Measurements from ENCODE around the gene EYA2.
"Not testable (repeated sequence)": the region's sequence is repeated elsewhere in the genome, so short reads cannot be mapped to it uniquely, and the experiment has no call there.

EYA2 gene

DNA sequence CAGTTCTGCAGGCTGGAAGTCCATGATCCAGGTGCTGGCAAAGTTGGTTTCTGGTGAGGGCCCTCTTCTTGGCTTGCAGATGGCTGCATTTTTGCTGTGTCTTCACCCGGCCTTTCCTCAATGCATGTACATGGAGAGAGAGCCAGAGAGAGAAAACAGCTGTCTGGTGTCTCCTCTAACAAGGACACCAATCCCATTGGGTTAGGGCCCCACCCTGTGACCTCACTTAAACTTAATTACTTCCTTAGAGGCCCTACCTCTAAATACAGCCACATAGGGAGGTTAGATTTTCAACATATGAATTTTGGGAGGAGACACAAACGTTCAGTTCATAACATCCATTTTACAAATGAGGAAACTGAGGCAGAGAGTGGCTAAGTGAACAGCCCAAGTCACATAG, 259.4 kb downstream of the EYA2 start:
- no peak for DNase-seq

DNA sequence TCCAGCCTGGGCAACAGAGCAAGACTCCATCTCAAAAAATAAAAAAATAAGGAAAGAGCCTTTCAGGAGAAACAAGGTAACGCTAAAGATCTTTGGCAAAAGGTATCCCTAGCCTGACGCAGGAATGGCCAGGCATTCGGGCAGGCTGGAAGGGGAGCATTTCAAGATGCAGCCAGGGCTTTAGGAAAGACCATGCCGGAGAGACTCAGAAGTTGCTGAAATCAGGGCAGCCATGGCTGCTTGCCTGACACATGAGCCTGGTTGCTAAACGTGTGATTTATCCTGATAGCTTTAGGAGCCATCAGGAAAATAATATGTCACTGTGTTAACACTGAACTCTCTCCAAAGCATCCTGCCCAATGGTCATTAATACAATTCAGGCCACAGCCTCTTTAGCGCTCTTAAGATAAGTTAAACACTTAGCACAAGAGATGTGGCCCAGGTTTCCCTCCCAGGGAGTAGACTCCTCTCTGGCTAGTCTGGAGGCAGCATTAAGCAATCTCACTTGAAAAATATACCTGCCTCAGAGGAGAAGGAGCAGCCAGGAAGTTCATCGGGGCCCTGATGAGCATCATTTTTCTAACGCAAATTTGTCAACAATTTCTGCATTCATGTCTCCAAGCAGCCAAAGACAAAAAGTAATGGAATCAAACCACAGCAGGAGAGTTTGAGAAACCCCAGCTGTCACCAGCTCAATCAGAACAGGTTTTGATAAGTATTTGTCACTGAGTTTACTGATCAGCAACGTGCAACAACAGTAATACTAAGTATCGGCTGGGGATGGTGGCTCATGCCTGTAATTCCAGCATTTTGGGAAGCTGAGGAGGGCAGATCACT, 261.9 kb downstream of the EYA2 start:
- no peak for DNase-seq

DNA sequence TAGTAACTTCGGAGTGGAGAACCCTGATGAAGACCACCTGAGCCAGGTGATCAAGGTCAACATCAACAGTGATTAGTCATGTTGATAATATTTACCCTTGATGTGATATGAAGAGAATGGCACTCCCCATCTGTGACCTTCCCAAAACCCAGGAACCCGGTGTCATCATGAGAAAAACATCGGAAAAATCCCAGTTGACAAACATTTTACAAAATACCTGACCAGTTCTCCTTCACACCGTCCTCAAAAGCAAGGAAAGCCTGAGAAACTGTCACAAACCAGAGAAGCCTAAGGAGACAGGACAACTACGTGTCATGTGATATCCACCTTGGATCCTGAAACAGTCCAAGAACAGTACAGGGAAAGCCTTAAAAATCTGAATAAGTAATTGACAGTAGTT, 264.5 kb downstream of the EYA2 start:
- no peak for DNase-seq

DNA sequence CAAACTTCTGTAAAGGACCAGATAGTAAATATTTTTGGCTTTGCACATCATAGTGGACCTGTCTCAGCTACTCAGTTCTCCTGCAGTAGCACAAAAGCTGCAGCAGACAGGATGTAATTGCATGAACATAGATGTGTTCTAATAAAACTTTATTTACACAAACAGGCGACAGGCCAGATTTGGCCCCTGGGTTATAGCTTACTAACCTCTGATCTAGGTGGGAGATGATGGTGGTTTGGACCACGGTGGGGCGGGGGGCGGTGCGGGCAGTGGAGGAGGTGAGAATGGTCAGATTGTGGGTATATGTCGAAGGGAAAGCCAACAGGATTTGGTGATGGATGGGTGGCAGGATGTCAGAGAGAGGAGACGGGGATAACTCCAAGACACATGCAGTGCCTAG, 265.6 kb downstream of the EYA2 start:
- no peak for DNase-seq

DNA sequence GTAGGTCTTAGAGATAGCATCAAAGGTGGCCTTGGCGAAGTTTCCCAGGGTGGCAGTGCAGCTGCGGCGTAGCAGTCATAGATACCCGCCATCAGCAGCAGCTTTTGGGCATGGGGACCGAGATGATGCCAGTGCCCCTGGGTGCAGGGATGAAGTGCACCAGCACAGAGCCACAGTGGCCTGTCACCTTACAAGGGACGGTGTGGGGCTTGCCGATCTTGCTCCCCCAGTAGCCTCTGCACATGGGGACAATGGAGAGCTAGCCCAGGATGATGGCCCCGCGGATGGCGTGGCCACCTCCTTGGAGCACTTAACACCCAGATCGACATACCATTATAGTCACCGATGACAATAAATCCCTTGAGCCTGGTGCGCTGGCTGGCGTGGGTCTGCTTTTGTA, 266.3 kb downstream of the EYA2 start:
- DNase-seq = no peak

DNA sequence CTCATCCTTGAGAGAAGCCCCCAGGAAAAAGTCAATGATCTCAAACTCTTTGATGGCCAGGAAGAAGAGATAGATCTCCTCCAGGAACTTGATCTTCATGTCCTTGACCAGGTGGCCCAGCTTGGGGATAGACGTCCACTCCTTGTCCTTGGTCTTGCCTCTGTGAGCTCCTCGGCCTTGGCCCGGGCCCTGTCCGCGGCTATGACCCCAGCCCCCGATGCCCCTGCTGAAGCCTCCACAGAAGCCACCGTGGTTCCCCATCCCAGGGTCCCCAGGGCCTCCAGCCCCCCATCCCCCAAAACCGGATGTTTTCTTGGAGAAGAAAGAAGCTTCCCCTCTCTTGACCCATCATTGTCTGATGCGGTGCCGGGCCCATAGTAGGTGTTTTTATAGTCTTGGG, 266.8 kb downstream of the EYA2 start:
- DNase-seq = no peak

DNA sequence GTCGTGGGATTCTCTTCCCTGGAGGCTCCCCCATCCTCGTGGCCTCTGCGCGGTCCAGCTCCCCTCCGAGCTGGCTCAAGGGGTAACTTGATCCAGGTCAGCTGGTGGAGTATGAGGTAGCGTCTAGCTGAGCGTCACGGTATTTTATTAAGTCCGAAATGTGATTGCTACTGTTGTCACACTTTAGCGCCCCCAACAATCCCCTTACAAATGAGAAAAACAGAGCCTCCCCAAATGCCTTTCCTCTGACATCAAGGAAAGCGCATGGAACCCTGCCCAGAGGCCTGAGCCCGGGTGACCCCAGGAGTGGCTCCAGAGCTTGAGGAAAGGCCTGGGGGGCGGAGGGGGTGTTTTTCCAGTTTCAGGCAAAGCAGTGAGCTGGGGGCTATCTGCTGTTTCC, 269.5 kb downstream of the EYA2 start:
- DNase-seq = no peak

DNA sequence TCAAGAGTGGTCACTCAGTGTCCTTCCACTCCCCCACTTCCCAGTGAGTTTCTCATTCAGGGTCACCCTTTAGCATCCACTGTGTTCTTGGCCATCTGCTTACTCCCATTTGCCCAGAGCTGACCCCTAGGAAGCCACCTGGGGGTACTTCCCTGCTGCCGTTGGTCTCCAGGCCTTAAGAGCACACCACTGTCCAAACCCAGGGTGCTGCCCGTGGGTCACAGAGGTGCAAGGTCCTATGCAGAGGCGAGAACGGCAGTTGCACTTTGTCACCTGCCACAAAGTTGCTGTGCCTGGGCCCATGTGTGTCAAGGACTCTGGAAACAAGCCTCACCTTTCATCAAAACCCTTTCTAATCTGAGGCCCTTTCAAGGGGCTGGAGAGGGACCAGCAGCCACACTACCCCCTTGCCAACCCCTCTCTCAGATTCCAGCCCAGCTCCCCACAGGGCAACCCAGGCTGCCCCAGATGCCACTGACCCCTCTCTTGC, 270.8 kb downstream of the EYA2 start:
- DNase-seq = no peak

DNA sequence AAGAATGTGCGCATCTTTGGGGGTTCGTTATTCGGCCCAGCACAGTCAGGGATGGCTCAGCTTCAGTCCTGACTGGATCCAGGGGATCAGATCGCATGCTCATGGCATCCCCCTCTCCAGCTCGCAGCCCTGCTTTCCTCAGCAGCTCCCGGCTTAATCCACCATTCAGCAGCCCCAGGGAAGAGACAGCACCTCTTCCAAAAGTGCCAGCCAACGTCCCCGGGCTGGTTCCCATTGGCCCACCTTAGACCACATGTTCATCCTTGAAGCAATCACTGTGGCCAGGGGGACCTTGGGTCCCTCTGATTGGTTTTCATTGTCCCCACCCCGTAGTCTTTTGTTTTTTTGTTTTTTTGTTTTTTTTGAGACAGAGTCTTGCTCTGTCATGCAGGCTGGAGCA, 273.2 kb downstream of the EYA2 start:
- DNase-seq = no peak

DNA sequence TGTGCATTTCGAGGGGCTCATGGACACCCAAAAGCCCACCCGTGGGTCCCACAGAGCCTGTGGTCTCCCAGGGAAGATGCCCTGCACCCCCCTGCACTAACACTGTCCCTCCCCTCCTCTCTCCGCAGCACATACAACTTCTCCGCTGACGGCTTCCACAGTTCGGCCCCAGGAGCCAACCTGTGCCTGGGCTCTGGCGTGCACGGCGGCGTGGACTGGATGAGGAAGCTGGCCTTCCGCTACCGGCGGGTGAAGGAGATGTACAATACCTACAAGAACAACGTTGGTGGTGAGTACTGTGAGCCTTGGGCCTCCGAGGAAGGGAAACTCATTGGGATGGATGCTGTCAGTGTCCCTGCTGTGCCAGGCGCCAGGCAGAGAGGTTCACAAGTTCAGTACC, 277.9 kb downstream of the EYA2 start:
- no peak for DNase-seq

DNA sequence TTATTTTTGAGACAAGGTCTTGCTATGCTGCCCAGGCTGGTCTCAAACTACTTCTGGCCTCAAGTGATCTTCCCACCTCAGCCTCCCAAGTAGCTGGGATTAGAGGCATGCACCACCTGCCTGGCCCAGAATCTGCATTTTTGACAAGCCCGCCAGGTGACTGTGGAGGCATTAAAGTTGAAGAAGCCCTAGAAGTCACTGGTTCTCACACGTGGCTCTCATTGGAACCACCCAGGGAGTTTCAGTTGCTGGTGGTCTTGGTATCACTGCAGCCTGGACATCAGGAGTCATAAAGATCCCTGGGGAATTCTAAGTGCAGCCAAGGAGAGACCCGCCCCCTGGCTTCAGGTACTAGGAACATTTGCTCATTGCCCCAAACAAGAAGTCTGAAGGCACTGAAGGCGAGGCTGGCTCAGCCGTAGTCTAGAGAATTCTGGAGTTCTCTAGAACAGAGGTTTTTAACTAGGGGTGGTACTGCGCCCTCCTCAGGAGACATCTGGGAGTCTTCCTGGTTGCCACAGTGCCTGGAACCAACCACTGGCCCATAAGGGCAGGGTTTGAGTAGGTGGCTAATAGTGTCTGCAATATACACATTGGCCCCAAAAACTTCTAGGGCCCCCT, 279.1 kb downstream of the EYA2 start:
- DNase-seq = no peak

DNA sequence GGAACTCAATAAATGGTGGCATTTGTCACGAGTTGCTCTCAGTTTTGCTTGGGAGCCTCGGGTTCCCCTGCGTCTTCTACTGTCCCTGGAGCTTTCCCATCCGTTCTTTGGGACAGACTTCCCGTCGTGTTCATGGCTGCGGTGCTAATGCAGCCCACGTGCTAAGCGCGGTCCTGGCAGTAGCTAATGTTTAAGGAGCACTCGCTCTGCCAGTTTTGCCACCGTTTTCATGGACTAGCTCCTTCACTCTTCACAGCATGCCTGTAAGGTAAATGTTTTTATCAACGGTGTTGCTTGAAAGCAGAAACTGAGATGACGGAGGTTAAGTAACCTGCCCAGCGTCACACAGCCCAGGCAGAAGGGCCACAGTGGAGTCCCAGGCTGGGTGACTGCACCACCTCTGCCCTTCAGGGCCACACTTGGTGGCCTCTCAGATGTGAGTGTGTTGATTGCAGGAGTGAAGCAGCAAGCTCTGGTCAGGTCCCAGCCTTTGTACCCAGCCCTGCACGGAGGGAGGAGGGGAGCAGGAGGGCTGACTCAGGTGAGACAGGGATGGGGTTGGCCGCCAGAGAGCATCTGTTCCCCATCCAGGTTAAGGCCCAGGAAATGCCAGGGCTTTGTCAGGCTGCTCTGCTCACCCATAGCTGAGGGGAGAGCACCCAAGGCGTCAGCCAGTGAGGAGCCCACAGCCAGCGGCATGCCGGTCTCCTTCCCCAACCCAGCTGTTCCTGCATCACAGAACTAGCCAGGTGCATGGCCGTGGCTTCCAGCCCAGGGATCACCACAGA, 280.0 kb downstream of the EYA2 start:
- no peak for DNase-seq

DNA sequence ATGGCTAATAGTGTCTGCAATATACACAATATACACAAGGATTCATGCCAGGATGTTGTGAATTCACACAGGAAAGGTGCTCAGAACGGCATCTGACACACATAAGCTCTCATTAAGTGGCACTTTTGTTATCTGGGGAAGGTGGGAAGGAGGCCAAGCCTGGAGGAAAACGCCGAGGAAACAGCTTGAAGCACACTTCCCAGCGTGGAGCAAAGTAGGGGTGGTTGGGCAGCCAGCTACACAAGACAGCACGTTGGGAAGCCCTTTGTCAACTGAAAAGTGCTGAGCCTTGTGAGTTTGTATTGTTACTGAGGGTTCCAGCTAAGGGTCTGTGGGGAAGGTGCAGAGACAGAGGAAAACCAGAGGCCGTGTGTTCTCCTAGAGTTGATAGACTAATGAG, 280.9 kb downstream of the EYA2 start:
- DNase-seq = peak; percentile 54

DNA sequence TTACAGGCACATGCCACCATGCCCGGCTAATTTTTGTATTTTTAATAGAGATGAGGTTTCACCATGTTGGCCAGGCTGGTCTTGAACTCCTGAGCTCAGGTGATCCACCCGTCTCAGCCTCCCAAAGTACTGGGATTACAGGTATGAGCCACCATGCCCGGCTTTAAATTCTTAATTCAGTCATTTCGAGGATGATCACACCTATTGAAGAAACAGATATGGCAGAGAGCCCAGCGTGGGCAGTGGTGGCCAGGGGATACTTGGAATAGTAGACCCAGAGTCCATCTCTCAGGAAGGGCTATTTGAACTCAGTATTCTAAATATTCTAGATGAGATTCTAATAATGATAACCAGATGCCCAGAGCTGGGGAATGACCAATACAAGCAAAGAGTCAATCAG, 281.6 kb downstream of the EYA2 start:
- not testable (repeated sequence) for DNase-seq

DNA sequence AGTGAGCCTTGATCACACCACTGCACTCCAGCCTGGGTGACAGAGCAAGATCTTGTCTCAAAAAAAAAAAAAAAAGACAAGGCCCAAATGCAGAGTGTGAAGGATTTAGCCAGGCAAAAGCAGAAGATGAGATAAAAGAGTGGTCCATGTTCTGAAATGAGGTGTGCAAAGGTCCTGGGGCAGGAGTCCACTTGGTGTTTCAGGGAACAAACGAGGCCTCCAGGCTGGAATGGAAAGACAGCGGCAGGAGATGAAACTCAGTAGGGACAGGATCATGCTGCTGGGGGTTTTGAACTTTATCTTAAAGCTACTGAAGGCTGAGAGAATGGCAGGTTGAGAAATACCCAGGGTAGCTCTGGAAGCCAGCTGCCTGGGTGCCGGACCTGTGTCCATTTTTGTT, 283.6 kb downstream of the EYA2 start:
- DNase-seq = no peak

DNA sequence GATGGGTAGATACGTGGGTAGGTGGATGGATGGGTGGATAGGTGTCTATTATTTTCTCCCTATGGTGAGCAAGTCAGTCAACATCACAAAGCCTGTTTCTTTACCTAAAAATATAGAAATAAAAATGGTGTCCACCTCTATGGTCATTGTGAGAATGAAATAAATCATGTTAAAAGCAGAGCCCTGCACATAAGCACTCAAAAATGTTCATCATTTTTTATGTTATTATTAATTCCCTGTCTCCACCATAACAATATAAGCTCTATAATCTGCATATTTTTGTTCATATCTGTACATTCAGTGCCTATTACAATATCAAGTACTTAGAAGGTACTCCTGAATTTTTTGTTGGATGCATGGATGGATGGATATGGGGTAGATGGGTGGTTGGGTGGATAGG, 284.2 kb downstream of the EYA2 start:
- no peak for DNase-seq

DNA sequence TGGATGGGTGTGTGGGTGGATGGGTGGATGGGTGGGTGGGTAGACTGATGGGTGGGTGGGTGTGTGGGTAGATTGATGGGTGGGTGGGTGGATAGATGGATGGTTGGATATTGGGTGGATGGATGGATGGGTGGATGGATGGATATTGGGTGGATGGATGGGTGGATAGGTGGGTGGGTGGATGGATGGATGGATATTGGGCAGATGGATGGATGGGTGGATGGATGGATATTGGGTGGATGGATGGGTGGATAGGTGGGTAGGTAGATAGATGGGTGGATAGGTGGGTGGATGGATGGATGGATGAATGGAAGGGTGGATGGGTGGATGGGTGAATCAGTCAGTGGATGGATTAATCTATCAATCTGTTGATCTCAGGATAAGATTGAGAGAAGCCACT, 284.6 kb downstream of the EYA2 start:
- no peak for DNase-seq

DNA sequence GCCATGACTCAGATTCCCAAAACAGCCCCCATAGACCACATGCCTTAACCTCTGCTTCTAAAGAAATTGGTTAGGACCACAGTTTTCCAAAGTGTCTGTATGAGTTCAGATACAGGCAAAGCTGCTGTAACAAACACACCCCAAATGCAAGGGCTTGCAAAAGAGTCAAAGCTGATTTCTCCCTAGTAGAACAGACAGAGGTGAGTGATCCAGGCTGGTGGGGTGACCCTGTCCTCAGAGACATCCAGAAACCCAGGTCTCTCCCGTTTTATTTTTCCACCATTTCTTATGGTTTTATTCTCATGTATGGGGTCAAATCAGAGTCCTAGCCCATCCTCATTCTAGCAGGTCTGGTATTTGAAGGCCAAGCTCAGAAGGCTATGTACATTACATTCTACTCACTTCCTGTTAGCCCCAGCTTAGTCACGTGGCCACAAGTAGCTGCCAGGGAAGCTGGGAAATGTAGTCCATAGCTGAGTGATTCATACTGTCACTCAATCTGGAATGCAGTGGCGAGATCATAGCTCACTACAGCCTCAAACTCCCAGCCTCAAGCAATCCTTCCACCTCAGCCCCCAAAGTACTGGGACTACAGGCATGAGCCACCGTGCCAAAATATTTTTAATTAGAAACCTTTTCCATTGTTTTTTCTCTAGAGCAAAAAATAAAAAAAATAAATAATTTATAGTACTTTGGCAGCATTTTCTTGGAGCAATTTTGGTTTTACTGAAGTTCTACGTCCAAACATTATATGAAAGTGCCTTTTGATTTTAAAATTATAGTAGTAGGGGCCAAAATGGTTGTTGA, 286.6 kb downstream of the EYA2 start:
- DNase-seq = no peak

DNA sequence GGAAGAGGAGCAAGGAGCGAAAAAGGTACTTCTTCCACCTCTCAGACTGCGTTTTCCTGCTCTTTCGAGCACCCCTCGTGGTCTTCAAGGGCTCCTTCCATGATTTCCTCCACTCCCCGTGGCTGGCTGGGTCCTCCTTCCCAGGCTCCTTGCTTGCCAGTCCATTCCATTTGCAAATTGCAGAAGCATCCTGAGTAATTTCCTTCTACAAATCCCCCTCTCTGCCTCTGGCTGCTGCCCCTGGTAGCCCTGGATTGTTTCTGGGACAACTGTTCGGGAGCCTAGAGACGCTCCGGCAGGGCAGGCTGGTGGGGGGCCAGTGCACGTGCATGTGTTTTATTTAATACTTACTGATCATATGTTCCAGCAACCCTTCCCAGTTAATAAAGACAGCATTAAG, 288.7 kb downstream of the EYA2 start:
- DNase-seq = no peak

DNA sequence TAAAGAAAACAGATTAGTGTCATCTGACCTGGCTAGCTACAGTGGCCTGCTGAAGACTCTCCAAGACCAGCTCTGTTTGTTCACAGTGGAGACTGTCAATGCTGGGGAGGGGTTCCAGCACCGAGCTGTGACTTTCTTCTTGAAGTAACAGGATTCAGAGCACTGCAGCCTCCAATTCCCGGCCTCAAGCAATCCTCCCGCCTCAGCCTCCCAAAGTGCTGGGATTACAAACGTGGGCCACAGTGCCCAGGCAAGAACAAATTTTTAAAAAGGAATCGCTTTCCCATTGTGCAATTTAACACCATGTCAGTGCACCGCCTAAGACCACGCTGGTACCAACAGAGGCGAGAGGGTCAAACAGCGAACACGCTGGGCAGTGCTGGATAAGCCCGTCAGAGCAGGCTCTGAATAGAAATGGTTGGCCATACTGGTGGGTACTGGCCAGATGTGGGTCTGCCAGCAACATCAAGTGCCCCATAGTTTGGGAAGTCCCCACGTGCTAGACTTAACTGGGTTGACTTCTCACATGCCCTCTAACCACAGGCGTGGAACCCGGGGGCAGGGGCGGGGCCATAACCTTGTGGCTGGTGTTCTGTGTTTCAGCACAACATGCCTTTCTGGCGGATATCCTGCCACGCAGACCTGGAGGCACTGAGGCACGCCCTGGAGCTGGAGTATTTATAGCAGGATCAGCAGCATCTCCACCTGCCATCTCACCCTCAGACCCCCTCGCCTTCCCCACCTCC, 293.0 kb downstream of the EYA2 start:
- no peak for DNase-seq

DNA sequence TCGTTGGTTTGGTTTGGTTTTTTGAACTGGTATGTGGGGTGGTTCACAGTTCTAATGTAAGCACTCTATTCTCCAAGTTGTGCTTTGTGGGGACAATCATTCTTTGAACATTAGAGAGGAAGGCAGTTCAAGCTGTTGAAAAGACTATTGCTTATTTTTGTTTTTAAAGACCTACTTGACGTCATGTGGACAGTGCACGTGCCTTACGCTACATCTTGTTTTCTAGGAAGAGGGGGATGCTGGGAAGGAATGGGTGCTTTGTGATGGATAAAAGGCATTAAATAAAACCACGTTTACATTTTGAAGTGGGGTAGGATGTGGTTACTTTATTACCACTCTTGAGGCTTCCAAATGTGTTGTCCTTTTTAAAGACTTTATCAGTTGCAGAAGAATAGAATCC, 293.9 kb downstream of the EYA2 start:
- no peak for DNase-seq

DNA sequence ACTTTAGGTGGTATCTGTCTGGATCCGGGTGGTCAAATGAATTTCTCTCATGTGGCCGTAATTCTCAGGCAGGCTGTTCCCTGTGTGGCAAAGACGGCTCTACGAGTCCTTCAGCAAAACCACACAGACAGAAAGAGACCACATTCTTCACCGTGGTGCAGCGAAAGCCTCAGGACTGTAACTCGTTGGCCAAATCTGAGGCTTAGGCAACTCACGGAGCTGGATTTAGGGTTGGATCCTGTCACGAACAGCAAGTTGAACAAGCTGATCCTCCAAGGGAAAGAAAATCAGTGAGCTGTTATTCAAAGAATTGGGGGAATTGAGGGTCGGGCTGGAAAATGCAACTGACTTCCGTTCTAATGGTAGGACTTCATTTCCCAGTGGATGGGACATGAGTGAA, 294.4 kb downstream of the EYA2 start:
- DNase-seq = no peak
